OCI-LY7 (cell line): ENCODE measurements around the gene HPSE2.

Source experiments
- CTCF ChIP-seq: fragments of 200-600 bp; sonication (generic); conservative IDR thresholded peaks from 2 replicates; pipeline ENCODE4 v1.5.1; 2014; ENCODE audit warnings: mild to moderate bottlenecking, antibody characterized with exemption, low read length, moderate library complexity, mixed read lengths
- EZH2phosphoT487 ChIP-seq: fragments of 200-600 bp; sonication (generic); IDR thresholded peaks from 2 replicates; pipeline ENCODE4 v1.6.1; 2018; ENCODE audit warnings: low read depth, borderline replicate concordance, mild to moderate bottlenecking, mixed run types, antibody characterized with exemption, low read length, moderate library complexity, mixed read lengths

DNA sequence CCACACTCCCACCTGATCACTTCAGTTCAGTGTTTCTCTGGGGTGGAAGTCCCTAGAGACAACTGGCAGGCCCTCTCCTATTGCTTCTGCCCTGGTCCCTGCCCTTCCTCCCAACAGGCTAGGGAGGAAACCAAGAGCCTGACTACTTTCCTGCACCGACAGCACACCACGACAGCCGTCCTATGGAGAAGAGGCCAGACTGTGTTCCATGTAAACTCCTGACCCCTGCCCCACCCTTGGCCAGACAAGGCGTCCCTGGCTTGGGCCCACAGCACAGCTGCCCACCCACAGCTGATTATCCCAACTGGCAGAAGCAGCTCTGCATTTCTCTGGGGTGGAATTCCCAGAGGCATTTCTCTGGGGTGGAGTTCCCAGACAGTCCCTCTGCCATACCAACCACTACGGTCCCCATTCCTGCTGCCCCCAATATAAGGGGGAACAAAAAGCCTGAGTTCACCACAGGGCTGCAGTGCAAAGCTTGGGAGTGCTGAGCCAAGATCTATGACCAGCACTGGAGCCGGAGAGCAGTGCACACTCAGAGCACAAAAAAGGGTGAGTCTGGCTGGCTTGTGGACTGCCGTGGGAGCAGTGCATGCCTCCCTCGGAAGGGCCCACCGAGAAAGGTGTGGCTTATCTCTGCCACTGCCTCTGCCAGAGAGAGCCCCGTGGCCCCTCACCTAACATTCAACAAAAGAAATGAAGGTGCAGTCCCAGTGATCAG lies 193.4 kb downstream of the HPSE2 start:
- TF ChIP-seq CTCF (no peak), EZH2phosphoT487 (no peak)
